NCI-H1105 treated with DMSO at 0.1 percent for 48 hours (cell line): ENCODE data around the gene CRTC1.
A peak's percentile ranks its signal among the peaks of the same experiment; 100 is the strongest.

Experiments used
- DNase-seq: peaks from one replicate; lab custom pipeline; 2025; lab: John Stamatoyannopoulos, UW

CRTC1 gene

GRCh38 chr19:18783958-18784785 lies 100.7 kb downstream of the CRTC1 start:
- DNase-seq = no peak

GRCh38 chr19:18784786-18785120 lies 101.3 kb downstream of the CRTC1 start:
- DNase-seq = no peak

- DNase-seq = peak; percentile 60
Observed at GRCh38 chr19:18785179-18786124, 102.0 kb downstream of the CRTC1 start.

GRCh38 chr19:18788529-18789421 lies 105.3 kb downstream of the CRTC1 start:
- DNase-seq = no peak

GRCh38 chr19:18789422-18789869 lies 106.0 kb downstream of the CRTC1 start:
- no peak for DNase-seq

- DNase-seq = peak; percentile 39
Observed at GRCh38 chr19:18789883-18790565, 106.5 kb downstream of the CRTC1 start.

- DNase-seq = no peak
Observed at GRCh38 chr19:18790566-18791314, 107.3 kb downstream of the CRTC1 start, which contains the start of gene COMP. Gene COMP, minus strand, starts transcription at chr19:18791305. Its CDS starts 36 bp downstream, at chr19:18791269.

GRCh38 chr19:18791315-18791678 lies 107.8 kb downstream of the CRTC1 start:
- DNase-seq = no peak

- no peak for DNase-seq
Observed at GRCh38 chr19:18792661-18793060, 109.2 kb downstream of the CRTC1 start.

GRCh38 chr19:18793144-18794028 lies 109.9 kb downstream of the CRTC1 start:
- no peak for DNase-seq

GRCh38 chr19:18794029-18794313 lies 110.5 kb downstream of the CRTC1 start:
- DNase-seq = no peak

GRCh38 chr19:18794692-18795091 lies 111.2 kb downstream of the CRTC1 start:
- DNase-seq = no peak

- DNase-seq = no peak
Observed at GRCh38 chr19:18795540-18795939, 112.1 kb downstream of the CRTC1 start.

GRCh38 chr19:18796239-18796638 lies 112.8 kb downstream of the CRTC1 start:
- DNase-seq = no peak

- DNase-seq = no peak
Observed at GRCh38 chr19:18798384-18799352, 115.2 kb downstream of the CRTC1 start.

GRCh38 chr19:18799389-18799970 lies 116.0 kb downstream of the CRTC1 start:
- DNase-seq = no peak

- DNase-seq = no peak
Observed at GRCh38 chr19:18800079-18800478, 116.6 kb downstream of the CRTC1 start.

GRCh38 chr19:18800636-18801035 lies 117.2 kb downstream of the CRTC1 start:
- DNase-seq = no peak
